ENCODE results near the gene S100A6.
A peak's percentile ranks its signal among the peaks of the same experiment; 100 is the strongest.

The S100A6 gene

GRCh38 chr1:153494976-153495535, 40.7 kb downstream of the S100A6 start:
- Histone ChIP-seq H3K4me3 (ENCODE audit: insufficient read length, low read depth) (no peak overlapping the region), H3K36me3 (ENCODE audit: insufficient read depth, insufficient read length, low read length) (no peaks in the 10 kb centered on the region), H3K27me3 (ENCODE audit: insufficient read depth, insufficient read length) (no peaks in the 10 kb centered on the region), H3K9ac (ENCODE audit: insufficient read length, low read depth) (no peak overlapping the region), H3K4me1 (ENCODE audit: insufficient read depth, insufficient read length) (peaks cover 3% of the 10 kb centered on the region), H3K9me3 (ENCODE audit: insufficient read depth, low read length) (no peaks in the 10 kb centered on the region)
- TF ChIP-seq YY1 (IDR thresholded peaks at IDR 0.05; ENCODE audit: insufficient read depth, insufficient read length) (no peak), ZNF274 (IDR thresholded peaks at IDR 0.05; ENCODE audit: low read depth, low read length) (no peak), SUZ12 (IDR thresholded peaks at IDR 0.05; ENCODE audit: extremely low read depth, insufficient read depth, insufficient read length) (no peak)
- DNase-seq (ENCODE audit: low read depth, low spot score), result peak; percentile 95

- H3K36me3 ChIP-seq (ENCODE audit: insufficient read depth, insufficient read length, low read length), result no peaks in the 10 kb centered on the region
- no peaks in the 10 kb centered on the region for H3K27me3 ChIP-seq (ENCODE audit: insufficient read depth, insufficient read length)
- H3K4me1 ChIP-seq (ENCODE audit: insufficient read depth, insufficient read length), result peaks cover 3% of the 10 kb centered on the region
- TF ChIP-seq SUZ12 (IDR thresholded peaks at IDR 0.05; ENCODE audit: extremely low read depth, insufficient read depth, insufficient read length) (no peak), YY1 (IDR thresholded peaks at IDR 0.05; ENCODE audit: insufficient read depth, insufficient read length) (no peak), ZNF274 (IDR thresholded peaks at IDR 0.05; ENCODE audit: low read depth, low read length) (no peak)
- no peak overlapping the region for H3K9ac ChIP-seq (ENCODE audit: insufficient read length, low read depth)
- H3K4me3 ChIP-seq (ENCODE audit: insufficient read length, low read depth), result no peak overlapping the region
- H3K9me3 ChIP-seq (ENCODE audit: insufficient read depth, low read length), result no peaks in the 10 kb centered on the region
- DNase-seq (ENCODE audit: low read depth, low spot score), result no peak
These were observed 42.3 kb downstream of the S100A6 start for GRCh38 chr1:153493343-153493960.

- Histone ChIP-seq H3K4me1 (ENCODE audit: insufficient read depth, insufficient read length) (peaks cover 3% of the 10 kb centered on the region), H3K27me3 (ENCODE audit: insufficient read depth, insufficient read length) (no peaks in the 10 kb centered on the region), H3K4me3 (ENCODE audit: insufficient read length, low read depth) (no peak overlapping the region), H3K36me3 (ENCODE audit: insufficient read depth, insufficient read length, low read length) (no peaks in the 10 kb centered on the region), H3K9me3 (ENCODE audit: insufficient read depth, low read length) (no peaks in the 10 kb centered on the region), H3K9ac (ENCODE audit: insufficient read length, low read depth) (no peak overlapping the region)
- DNase-seq (ENCODE audit: low read depth, low spot score), result no peak
- TF ChIP-seq SUZ12 (IDR thresholded peaks at IDR 0.05; ENCODE audit: extremely low read depth, insufficient read depth, insufficient read length) (no peak), YY1 (IDR thresholded peaks at IDR 0.05; ENCODE audit: insufficient read depth, insufficient read length) (no peak), ZNF274 (IDR thresholded peaks at IDR 0.05; ENCODE audit: low read depth, low read length) (no peak)
These were observed 45.3 kb downstream of the S100A6 start for GRCh38 chr1:153490272-153491051.

GRCh38 chr1:153488731-153489130, 47.1 kb downstream of the S100A6 start:
- Histone ChIP-seq H3K36me3 (ENCODE audit: insufficient read depth, insufficient read length, low read length) (no peaks in the 10 kb centered on the region), H3K9ac (ENCODE audit: insufficient read length, low read depth) (no peak overlapping the region), H3K4me1 (ENCODE audit: insufficient read depth, insufficient read length) (peaks cover 2% of the 10 kb centered on the region), H3K9me3 (ENCODE audit: insufficient read depth, low read length) (no peaks in the 10 kb centered on the region), H3K4me3 (ENCODE audit: insufficient read length, low read depth) (no peak overlapping the region), H3K27me3 (ENCODE audit: insufficient read depth, insufficient read length) (no peaks in the 10 kb centered on the region)
- DNase-seq (ENCODE audit: low read depth, low spot score), result no peak
- no peak for TF ChIP-seq ZNF274 (IDR thresholded peaks at IDR 0.05; ENCODE audit: low read depth, low read length)
- TF ChIP-seq SUZ12 (IDR thresholded peaks at IDR 0.05; ENCODE audit: extremely low read depth, insufficient read depth, insufficient read length), result no peak
- TF ChIP-seq YY1 (IDR thresholded peaks at IDR 0.05; ENCODE audit: insufficient read depth, insufficient read length), result no peak

GRCh38 chr1:153487707-153488106, 48.1 kb downstream of the S100A6 start:
- TF ChIP-seq YY1 (IDR thresholded peaks at IDR 0.05; ENCODE audit: insufficient read depth, insufficient read length), result no peak
- no peak for TF ChIP-seq ZNF274 (IDR thresholded peaks at IDR 0.05; ENCODE audit: low read depth, low read length)
- TF ChIP-seq SUZ12 (IDR thresholded peaks at IDR 0.05; ENCODE audit: extremely low read depth, insufficient read depth, insufficient read length), result no peak
- H3K9me3 ChIP-seq (ENCODE audit: insufficient read depth, low read length), result no peaks in the 10 kb centered on the region
- peaks cover 2% of the 10 kb centered on the region for H3K4me1 ChIP-seq (ENCODE audit: insufficient read depth, insufficient read length)
- H3K27me3 ChIP-seq (ENCODE audit: insufficient read depth, insufficient read length), result no peaks in the 10 kb centered on the region
- H3K4me3 ChIP-seq (ENCODE audit: insufficient read length, low read depth), result no peak overlapping the region
- DNase-seq (ENCODE audit: low read depth, low spot score), result no peak
- H3K36me3 ChIP-seq (ENCODE audit: insufficient read depth, insufficient read length, low read length), result no peaks in the 10 kb centered on the region
- no peak overlapping the region for H3K9ac ChIP-seq (ENCODE audit: insufficient read length, low read depth)

GRCh38 chr1:153485863-153486262, 49.9 kb downstream of the S100A6 start:
- no peaks in the 10 kb centered on the region for H3K9me3 ChIP-seq (ENCODE audit: insufficient read depth, low read length)
- H3K4me3 ChIP-seq (ENCODE audit: insufficient read length, low read depth), result no peak overlapping the region
- H3K27me3 ChIP-seq (ENCODE audit: insufficient read depth, insufficient read length), result no peaks in the 10 kb centered on the region
- H3K9ac ChIP-seq (ENCODE audit: insufficient read length, low read depth), result no peak overlapping the region
- no peak for TF ChIP-seq YY1 (IDR thresholded peaks at IDR 0.05; ENCODE audit: insufficient read depth, insufficient read length)
- no peak for TF ChIP-seq SUZ12 (IDR thresholded peaks at IDR 0.05; ENCODE audit: extremely low read depth, insufficient read depth, insufficient read length)
- no peak for TF ChIP-seq ZNF274 (IDR thresholded peaks at IDR 0.05; ENCODE audit: low read depth, low read length)
- H3K4me1 ChIP-seq (ENCODE audit: insufficient read depth, insufficient read length), result peaks cover 2% of the 10 kb centered on the region
- DNase-seq (ENCODE audit: low read depth, low spot score), result no peak
- H3K36me3 ChIP-seq (ENCODE audit: insufficient read depth, insufficient read length, low read length), result no peaks in the 10 kb centered on the region

Data from NT2/D1 (cell line).